ENCODE measurements around the gene TMEM184B.

DNA sequence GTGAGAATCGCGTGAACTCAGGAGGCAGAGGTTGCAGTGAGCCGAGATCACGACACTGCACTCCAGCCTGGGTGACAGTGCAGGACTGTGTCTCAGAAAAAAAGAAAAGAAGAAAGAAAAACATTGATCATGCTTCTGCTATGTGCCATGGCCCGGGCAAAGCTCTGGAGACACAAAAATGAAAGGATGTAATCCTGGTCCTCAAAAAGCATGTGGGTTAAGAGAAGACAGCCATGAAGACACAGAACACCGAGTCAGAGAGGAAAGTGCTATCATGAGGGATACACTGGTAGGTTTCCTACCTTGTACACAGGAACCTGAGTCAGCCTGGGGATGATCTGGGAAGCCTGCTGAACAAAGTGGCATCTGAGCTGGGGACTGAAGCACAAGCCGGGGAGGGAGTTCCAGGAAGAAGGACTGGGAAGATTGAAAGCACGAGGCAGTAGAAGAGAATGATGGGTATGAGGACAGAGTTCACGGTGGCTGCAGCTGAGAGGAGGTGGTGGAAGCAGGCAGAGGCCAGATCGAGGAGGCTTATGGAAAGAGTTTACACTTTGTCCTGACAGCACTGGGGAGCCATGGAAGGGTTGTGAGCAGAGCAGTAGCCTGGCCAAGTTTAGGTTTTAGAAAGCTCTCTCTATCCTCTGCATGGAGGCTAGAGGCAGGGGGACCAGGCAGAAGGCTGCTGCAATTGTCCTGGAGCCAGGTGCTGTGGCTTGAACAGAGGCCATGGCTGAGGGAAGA lies 80.9 kb downstream of the TMEM184B start:
- TF ChIP-seq, protein P1, sequence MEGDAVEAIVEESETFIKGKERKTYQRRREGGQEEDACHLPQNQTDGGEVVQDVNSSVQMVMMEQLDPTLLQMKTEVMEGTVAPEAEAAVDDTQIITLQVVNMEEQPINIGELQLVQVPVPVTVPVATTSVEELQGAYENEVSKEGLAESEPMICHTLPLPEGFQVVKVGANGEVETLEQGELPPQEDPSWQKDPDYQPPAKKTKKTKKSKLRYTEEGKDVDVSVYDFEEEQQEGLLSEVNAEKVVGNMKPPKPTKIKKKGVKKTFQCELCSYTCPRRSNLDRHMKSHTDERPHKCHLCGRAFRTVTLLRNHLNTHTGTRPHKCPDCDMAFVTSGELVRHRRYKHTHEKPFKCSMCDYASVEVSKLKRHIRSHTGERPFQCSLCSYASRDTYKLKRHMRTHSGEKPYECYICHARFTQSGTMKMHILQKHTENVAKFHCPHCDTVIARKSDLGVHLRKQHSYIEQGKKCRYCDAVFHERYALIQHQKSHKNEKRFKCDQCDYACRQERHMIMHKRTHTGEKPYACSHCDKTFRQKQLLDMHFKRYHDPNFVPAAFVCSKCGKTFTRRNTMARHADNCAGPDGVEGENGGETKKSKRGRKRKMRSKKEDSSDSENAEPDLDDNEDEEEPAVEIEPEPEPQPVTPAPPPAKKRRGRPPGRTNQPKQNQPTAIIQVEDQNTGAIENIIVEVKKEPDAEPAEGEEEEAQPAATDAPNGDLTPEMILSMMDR (IDR thresholded peaks at IDR 0.05; ENCODE audit: low read depth, low read length, missing input control), result no peak
- TF ChIP-seq, protein P2, sequence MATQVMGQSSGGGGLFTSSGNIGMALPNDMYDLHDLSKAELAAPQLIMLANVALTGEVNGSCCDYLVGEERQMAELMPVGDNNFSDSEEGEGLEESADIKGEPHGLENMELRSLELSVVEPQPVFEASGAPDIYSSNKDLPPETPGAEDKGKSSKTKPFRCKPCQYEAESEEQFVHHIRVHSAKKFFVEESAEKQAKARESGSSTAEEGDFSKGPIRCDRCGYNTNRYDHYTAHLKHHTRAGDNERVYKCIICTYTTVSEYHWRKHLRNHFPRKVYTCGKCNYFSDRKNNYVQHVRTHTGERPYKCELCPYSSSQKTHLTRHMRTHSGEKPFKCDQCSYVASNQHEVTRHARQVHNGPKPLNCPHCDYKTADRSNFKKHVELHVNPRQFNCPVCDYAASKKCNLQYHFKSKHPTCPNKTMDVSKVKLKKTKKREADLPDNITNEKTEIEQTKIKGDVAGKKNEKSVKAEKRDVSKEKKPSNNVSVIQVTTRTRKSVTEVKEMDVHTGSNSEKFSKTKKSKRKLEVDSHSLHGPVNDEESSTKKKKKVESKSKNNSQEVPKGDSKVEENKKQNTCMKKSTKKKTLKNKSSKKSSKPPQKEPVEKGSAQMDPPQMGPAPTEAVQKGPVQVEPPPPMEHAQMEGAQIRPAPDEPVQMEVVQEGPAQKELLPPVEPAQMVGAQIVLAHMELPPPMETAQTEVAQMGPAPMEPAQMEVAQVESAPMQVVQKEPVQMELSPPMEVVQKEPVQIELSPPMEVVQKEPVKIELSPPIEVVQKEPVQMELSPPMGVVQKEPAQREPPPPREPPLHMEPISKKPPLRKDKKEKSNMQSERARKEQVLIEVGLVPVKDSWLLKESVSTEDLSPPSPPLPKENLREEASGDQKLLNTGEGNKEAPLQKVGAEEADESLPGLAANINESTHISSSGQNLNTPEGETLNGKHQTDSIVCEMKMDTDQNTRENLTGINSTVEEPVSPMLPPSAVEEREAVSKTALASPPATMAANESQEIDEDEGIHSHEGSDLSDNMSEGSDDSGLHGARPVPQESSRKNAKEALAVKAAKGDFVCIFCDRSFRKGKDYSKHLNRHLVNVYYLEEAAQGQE (IDR thresholded peaks at IDR 0.05), result no peak
- TF ChIP-seq RAD21 (IDR thresholded peaks at IDR 0.05), result no peak
- TF ChIP-seq YY1 (IDR thresholded peaks at IDR 0.05), result no peak
- TF ChIP-seq, protein P3, sequence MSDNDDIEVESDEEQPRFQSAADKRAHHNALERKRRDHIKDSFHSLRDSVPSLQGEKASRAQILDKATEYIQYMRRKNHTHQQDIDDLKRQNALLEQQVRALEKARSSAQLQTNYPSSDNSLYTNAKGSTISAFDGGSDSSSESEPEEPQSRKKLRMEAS (IDR thresholded peaks at IDR 0.05), result peak; percentile 68
- no peak for TF ChIP-seq JUND (IDR thresholded peaks at IDR 0.05)
- no peak for TF ChIP-seq TAF1 (conservative IDR thresholded peaks at IDR 0.05)
- TF ChIP-seq, protein P4, sequence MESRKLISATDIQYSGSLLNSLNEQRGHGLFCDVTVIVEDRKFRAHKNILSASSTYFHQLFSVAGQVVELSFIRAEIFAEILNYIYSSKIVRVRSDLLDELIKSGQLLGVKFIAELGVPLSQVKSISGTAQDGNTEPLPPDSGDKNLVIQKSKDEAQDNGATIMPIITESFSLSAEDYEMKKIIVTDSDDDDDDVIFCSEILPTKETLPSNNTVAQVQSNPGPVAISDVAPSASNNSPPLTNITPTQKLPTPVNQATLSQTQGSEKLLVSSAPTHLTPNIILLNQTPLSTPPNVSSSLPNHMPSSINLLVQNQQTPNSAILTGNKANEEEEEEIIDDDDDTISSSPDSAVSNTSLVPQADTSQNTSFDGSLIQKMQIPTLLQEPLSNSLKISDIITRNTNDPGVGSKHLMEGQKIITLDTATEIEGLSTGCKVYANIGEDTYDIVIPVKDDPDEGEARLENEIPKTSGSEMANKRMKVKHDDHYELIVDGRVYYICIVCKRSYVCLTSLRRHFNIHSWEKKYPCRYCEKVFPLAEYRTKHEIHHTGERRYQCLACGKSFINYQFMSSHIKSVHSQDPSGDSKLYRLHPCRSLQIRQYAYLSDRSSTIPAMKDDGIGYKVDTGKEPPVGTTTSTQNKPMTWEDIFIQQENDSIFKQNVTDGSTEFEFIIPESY (IDR thresholded peaks at IDR 0.05), result no peak
- peak; percentile 3 for TF ChIP-seq SP1 (IDR thresholded peaks at IDR 0.05)
- TF ChIP-seq GABPA (IDR thresholded peaks at IDR 0.05 in 1 of 2, conservative IDR thresholded peaks at IDR 0.05 in 1 of 2), result no peak
- TF ChIP-seq RXRA (IDR thresholded peaks at IDR 0.05), result peak in 1 of 2 donors; percentile 33
- TF ChIP-seq NR2F2 (IDR thresholded peaks at IDR 0.05), result no peak
- TF ChIP-seq, protein P5, sequence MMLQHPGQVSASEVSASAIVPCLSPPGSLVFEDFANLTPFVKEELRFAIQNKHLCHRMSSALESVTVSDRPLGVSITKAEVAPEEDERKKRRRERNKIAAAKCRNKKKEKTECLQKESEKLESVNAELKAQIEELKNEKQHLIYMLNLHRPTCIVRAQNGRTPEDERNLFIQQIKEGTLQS (IDR thresholded peaks at IDR 0.05), result no peak

Data from liver (tissue), 3 donors.